NOMO-1 treated with dmso at 0.1 percent for 144 hours (cell line): Measurements from ENCODE around the gene CSNK1D.
"Not testable (repeated sequence)": the region's sequence is repeated elsewhere in the genome, so short reads cannot be mapped to it uniquely, and the experiment has no call there.

Source experiments
- DNase-seq: peaks from one replicate; lab custom pipeline; 2025; ENCODE audit not compliant: unreplicated experiment; lab: John Stamatoyannopoulos, UW

The CSNK1D gene

GRCh38 chr17:82216301-82217119 lies 57.0 kb downstream of the CSNK1D start:
- peak; percentile 96 for DNase-seq

- no peak for DNase-seq
Measured at GRCh38 chr17:82215972-82216300, 57.6 kb downstream of the CSNK1D start.

DNA sequence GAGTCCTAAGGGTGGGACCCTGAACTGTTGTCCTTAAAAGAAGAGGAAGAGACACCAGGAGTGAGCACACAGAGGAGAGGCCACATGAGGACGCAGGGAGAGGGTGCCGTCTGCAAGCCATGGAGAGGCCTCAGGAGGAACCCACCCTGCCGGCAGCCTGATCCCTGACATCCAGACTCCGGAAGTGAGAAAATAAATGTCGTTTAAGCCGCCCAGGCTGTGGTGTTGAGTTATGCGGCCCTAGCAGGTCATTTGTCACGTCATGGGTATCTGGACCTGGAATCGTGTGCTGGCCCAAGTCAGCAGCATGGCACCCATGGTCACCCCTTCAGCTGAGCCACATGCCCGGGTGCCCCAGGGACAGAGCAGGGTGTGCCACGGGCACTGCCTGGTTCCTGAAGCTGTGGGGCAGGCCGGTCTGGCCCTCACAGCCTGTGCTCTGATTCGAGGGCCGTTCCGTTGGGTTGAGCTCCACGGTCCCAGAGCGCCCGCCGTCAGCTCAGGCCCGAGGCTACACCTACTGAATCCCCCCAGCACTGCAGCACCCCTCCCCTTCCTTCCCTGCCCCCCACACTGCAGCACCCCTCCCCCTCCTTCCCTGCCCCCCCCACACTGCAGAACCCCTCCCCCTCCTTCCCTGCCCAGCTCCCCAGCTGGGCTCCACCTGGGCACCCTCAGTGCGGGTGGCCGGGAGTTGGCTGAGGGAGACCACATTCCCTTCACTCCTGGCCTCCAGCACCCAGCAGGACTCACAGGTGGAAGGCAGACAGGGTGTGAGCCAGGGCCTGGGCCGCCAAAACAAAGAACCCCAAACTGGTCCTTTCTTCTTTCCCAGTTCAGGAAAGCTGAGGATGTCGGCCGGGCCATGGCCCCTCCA lies 58.2 kb downstream of the CSNK1D start:
- DNase-seq = peak; percentile 57

DNA sequence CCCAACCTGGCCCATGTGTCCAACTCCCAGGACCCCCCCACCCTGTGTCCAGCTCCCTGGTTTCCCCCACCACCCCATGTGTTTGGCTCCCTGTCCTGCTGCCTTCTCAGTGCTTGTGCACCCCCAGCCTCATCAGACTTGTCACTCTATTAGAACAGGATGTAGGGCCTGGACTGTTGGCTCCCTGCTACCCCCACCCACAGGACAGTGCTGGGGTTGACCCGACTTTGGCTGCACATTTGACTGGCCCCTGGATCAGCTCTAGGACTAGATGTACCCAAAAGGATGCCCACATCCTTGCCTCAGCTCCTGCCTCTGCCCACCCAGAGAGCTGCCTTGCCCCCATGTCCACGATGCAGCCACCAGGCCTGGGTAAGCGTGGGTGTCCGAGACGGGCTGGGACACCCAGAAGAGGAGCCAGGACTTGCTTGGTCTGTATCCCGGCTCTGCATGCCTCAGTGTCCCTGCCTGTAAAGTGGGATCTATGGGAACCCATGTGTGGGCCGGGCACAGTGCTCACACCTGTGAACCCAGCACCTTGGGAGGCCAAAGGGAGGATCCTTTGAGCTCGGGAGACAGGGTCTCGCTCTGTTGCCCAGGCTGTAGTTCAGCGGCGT lies 59.4 kb downstream of the CSNK1D start:
- no peak for DNase-seq

DNA sequence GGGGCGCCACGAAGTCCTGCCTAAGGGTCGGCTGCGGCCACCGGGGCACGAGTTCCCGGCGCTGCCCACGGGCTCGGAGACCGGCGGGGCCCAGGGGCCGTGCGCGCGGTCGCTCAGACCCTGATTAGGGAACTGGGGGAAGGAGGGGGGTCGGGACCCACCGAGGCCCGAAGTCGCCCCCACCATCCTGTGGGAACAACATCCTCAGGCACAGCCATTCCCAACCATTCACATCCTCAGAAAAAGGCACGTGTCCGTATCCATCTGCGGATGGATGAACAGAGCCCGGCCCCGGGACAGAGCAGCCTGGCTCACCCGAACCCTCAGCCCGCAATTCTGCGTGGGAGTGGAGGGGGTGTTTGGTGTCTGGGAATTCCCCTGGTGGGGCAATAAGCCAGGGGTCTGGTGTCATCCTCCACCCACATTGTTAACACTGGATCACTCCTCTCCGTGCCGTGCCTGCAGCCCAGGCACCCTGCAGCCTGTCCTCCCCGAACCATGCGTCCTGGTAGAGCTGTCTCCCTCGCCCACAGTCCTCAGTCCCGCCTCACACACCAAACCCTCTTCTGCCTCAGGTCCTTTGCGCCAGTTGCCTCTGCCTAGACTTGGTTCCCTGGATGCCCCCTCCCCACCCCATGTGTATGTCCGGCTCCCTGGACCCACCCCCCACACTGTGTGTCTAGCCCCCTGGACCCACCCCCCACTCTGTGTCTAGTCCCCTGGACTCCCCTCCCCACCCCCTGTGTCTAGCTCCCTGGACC lies 60.1 kb downstream of the CSNK1D start:
- DNase-seq = no peak

DNA sequence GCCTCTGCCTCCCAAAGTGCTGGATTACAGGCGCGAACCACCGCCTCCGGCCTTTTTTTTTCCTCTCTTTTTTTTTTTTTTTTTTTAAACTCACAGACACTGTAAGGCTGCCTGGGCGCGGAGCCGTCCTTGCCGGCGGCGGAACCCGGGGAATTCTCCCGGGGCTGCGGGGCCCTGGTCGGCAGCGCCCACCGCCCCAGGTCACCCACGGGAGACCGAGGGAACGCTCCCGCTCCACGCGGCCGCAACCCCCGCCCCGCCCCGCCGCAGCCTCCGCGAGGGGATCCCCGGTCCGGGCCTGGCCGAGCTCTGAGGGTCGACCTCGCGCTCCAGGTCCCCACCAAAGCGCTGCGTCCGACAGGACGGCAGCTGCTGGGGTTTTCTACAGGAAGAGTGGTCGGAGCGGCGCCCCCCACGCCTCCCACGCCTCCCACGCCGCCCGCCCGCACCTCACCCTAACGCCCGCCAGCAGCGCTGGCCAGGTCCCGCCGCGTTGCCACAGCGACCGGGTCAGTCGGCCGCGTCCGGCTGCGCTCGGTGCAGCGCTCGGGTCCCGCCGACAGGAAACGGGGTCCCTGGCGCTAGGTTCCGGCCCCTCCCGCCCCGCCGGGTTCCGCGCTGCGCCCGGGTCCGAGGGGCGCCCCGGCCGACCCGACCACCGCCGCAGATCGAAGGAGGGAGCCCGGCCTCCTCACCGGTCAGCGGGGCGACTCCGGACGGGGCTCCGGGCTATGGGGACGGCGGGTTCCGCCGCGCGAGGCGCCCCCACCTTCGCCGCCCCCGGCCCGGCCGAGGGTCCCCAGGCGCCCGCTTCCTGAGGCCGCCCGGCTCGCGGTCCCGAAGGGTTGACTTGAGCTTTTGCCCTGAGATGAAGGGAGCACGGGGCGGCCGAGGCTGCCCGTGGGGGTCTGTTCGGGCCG lies 60.9 kb downstream of the CSNK1D start, which contains the start of gene CCDC57:
TSS of gene CCDC57 (minus strand) at position 512 of the 920 bp plus-strand sequence. CDS start 10,898 bp downstream, outside the sequence.
- DNase-seq = peak; percentile 62

GRCh38 chr17:82210655-82211054 lies 62.8 kb downstream of the CSNK1D start:
- DNase-seq = not testable (repeated sequence)

- DNase-seq = peak; percentile 82
Measured at GRCh38 chr17:82205720-82206508, 67.6 kb downstream of the CSNK1D start.

GRCh38 chr17:82204831-82205719 lies 68.4 kb downstream of the CSNK1D start:
- DNase-seq = no peak

DNA sequence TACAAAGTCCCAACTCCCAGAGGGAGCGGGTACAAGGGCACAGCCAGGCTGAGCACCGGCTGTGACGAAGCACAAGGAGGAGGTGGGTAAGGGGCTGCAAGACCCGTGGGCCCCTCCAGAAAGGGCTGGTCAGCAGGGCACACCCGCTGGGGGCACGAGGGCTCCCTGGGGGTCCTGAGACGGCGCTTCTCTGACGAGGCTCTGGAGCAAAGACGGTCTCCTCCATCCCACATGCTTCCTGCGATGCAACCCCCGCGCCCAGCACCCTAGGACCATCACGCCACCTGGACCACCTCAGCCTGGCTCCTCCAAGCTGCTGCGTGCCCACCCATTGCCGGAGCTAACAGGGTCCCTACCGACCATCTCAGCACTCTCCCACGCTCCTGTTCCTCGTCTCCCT lies 69.6 kb downstream of the CSNK1D start:
- no peak for DNase-seq

- no peak for DNase-seq
Measured at GRCh38 chr17:82202981-82203380, 70.5 kb downstream of the CSNK1D start.

DNA sequence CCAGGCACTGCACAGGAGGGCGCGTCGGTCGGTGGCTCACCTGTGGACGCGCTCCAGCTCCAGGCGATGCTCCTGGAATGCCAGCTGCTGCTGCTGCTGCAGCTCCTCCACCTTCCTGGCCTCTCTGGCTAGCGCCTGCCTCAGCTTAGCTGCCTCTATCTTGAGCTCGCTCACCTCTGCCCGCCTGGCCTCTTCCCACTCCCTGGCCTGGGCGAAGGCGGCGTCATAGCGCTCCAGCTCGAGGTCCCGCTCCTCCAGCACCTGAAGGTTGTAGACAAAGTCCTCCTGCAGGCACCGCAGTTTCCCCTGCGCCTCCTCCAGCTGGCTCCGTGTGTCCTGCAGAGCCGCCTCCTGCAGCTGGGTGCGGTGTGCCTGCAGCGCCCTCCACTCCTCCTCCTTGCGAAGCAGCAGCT lies 72.0 kb downstream of the CSNK1D start:
- no peak for DNase-seq

DNA sequence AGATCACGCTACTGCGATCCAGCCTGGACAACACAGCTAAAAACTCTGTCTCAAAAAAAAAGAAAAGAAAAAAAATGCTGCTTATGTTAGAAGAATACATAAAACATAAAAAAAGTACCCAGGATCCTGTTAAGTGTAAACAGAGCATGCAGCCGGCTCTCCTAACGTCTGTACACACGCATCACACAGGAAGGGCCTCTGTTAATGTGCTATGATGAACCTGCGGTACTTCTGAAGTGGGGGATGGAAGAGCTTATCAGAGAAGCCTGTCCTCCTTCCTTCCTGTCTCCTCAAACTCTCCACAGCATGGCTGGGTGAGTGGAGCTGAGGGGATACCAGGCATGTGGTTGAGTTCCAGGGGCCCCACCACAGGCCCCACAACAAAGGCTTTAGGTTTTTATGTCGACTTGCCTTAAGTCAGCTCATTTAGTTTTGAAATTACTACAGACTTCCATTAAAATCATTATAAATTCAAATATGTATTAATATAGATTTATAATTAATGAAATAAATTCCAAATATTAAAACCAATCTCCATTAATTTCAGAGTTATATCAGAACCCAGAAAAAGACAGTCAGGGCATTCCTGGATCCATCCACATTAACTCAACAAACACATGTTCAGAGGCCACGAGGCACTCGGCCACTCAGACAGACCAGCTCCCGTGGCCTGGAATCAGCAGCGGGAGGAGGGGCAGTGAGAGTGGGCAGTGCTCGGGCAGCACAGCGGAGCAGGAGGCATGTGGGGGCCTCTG lies 72.6 kb downstream of the CSNK1D start:
- no peak for DNase-seq

DNA sequence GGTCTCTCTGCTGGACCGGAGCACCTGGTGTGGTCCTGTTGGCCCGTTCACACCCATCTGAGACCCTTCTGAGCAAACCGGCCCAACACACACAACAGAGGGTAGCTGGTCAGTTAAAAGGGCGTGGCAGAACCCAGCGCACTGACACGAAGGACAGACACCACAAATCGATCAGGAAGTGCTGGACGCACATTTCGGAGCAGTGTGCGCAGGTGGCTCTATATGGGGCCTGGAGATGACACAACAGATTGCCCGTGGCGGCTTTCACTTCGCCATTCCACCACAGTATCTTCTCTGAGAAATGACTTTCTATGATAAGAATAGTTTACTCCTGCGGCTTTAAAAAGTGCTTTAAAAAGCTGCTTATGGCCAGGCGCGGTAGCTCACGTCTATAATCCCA lies 73.4 kb downstream of the CSNK1D start:
- DNase-seq = peak; percentile 27

DNA sequence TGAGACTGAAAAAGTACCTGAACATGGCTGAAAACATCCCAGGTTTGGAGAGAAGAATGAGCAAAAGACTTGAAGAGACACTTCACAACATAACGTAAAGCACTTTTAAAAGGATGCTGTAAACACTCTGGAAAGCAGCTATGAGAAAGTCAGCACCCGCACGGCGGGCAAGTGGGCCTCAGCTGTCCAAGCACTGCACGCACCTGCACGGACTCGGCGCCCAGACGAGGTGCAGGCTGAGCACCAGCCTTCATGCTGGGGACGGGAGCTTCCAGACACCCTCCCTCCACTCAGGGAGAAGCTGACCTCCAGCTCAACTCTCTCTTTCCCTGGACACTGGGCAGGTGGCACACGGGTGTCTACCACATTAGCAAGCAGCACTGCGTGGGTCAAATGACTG lies 74.0 kb downstream of the CSNK1D start:
- no peak for DNase-seq

DNA sequence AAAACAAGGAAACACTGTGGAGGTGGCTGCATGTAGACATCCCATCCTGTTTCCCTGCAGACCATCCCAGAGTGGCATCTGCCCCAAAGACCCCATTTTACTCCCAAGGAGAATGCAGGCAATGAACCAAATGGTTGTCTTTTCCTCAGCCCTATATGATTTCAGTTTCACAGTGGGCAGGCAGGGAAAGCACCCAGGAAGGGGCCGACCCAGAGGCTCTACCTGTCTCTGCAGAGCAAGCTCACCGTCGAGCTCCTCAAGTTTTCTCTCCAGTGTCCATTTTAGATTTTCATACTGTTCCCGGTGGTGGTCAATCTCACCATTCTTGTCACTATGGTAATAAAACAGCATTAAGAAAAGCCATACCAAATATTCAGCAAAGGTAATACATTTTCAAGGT lies 75.4 kb downstream of the CSNK1D start:
- no peak for DNase-seq
